ENCODE data around the gene MYMK.
"Not testable (repeated sequence)": the region's sequence is repeated elsewhere in the genome, so short reads cannot be mapped to it uniquely, and the experiment has no call there.

Gene MYMK, protein sequence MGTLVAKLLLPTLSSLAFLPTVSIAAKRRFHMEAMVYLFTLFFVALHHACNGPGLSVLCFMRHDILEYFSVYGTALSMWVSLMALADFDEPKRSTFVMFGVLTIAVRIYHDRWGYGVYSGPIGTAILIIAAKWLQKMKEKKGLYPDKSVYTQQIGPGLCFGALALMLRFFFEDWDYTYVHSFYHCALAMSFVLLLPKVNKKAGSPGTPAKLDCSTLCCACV

DNA sequence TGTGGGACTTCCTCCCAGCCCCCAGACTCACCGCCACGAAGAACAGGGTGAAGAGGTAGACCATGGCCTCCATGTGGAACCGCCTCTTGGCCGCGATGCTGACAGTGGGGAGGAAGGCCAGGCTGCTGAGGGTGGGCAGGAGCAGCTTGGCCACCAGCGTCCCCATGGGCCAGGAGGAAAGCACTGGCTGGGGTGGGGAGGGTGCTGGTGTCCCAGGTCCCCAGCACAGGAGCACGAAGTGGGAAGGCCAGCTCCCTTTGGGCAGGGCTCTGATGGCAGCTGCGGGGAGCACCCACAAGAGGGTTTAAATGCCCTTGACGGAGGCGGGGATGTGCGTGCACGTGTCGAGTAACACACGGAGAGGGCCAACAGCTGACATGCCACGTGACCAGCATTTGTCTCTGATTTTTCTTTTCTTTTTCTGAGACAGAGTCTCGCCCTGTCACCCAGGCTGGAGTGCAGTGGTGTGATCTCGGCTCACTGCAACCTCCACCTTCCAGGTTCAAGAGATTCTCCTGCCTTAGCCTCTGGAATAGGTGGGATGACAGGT lies at the start of gene MYMK:
Gene MYMK (minus strand): TSS at position 281 of the 550 bp plus-strand sequence. CDS start 115 bp downstream, at position 166.
- in situ Hi-C loops (cut with HindIII; ENCODE audit: low sequenced_read_pairs) = loop anchor here (5.0 kb wide), 1 partner anchor 73 kb away; no protein-coding TSS in a partner anchor

DNA sequence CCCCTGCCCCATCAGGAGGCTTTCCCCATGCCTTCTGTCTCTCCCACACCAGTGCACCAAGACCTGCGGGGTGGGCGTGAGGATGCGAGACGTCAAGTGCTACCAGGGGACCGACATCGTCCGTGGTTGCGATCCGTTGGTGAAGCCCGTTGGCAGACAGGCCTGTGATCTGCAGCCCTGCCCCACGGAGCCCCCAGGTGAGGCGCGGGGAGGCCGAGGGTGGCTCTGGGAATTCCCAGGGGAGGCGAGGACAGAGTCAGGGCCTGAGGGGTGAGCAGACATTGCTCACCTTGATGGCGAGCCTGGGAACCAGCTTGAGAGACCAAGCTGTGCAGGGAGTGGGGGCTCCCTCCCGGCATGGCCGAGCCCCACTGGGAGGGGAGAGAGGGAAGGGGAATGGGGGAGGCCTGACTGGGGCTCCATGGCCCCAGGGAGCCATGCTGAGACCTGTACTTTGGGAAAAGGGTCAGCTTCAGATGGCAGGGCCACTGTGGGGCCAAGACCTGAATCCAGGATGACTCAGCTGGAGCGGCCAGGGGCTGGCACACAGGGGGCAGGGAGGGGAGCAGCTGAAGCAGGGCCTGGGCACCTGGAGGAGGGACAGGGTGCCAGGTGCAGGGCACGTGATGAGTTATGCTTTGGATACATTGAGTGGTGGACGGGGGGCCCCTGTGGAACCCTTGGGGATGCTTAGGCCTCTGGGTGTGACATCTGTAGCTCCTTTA lies 49.2 kb upstream of the MYMK start:
- in situ Hi-C loops (cut with HindIII; ENCODE audit: low sequenced_read_pairs) = no loop called here

DNA sequence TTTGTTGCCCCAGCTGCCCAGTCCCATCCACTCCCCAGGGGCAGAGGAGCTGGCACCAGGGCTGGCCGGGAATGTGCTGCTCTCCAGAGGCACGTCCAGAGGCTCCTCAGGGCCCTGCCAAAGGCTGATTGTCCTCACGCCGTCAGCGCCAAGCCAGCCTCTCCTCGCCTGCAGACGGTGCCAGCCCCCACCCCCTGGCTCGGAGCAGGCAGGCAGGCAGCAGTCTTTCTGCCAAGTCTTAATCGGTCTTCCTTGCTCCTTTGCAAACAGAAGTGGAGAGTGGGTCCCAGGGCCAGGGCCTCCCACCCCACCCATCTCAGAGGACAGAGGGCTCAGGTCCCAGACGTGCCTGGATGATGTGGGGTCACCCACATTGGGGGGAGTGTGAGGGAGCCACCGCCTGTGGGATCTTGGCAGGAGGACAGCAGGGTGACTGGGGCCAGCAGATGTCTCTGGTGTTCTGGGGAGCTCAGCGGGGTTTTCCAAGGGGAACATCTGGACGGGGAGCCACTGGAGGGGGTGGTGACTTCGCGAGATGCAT lies 48.1 kb upstream of the MYMK start:
- in situ Hi-C loops (cut with HindIII; ENCODE audit: low sequenced_read_pairs) = no loop called here

DNA sequence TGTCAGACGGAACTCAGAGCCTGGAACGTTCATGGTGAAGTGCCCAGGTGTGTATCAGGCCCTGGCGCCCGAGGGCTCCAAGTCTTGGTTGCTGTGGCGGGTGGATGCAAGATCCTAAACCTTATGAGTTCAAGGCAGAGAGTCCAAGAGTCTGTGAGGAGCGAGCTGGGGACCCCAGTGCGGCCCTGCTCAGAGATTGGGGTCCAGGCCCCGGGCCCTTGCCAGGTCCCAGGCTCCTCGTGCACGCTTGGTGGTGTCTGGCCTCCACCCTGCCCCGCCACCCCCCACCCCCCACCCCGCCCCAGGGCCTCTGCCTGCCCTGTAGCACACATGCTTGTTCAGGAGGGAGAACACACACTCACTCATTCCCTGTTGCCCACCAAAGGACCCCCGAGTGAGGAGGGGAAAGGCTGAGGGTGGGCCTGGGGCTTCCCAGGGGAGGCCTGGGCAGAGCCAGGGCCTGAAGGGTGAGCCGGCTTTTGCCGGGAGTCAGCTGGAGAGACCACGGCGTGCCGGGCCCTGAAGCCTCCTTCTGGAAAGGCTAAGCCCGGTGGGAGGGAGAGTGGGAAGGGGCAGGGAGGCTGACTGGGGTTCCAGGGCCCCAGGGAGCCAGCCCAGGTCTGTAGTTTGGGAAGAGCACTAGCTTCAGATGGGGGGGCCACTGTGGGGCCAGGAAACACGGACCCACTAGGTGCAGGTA lies 47.3 kb upstream of the MYMK start:
- in situ Hi-C loops (cut with HindIII; ENCODE audit: low sequenced_read_pairs) = no loop called here

DNA sequence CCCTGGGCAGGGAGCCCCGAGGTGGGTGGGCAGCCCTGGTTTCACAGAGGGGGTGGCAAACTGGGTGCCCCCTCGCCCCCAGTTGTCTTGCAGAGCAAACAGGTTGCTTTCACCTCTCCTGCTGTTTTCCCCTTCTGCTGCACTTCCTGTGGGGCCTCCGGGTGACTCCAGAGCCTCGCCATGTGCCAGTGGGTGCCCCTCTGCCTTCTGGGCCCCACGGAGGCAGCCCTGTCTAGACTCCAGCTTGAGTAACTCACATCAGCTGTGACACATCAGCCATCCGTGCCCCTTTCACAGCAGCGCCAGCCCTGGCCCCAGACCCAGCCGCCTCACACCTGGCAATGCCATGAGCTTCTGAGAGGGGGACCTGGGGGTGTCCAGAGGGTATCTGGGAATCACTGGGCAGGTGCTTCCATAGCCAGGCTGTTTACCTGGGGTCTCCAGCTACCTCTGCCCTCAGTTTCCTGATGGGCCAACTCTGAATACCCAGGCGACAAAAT lies 46.7 kb upstream of the MYMK start:
- in situ Hi-C loops (cut with HindIII; ENCODE audit: low sequenced_read_pairs) = no loop called here

DNA sequence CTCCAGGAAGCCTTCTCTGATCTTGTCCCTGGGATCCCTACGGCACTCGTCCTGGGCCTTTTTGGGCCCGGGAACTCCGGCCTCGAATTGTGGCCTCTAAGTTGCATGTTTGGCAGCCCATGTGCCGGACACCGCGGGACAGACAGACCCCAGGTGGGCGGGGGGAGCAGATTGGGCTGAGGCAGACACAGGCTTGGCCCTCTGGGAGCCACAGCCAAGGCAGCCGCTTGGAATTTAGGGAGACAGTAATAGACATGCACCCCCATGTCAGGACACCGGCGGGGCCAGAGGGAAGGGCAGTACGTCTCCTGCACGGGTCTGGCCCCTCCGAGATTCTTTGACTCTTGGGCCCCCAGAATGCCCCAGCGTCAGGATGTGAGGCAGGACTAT lies 45.9 kb upstream of the MYMK start:
- in situ Hi-C loops (cut with HindIII; ENCODE audit: low sequenced_read_pairs) = no loop called here

DNA sequence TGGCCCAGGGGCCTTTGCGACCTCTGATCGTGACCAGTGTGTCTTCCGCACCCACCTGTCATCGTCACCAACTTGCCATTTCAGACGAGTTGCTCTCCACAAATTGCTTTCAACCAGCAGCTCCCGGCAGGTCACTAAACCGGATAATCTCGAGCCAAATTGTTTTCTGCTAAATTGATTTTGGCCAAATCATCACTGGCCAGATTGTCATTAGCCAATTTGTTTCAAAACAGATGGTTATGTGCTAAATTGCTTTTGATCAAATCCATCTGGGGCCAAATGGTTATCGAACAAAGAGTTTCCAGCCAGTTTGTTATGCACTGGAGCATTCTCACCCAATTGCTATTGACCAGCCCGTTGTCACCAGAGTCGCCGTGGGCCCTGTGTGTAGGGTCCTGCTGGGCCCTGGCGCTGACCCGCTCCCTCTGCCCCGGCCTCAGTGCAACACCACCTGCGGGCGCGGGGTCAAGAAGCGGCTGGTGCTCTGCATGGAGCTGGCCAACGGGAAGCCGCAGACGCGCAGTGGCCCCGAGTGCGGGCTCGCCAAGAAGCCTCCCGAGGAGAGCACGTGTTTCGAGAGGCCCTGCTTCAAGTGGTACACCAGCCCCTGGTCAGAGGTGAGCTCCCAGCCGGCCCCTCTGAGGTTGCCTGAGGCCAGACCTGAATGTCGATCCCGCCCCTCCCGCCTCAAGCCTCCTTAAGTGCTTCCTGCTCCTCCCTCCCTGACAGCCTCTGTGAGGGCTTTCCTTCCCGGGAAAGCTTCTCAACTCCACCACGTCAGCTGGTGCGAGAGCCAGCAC lies 45.3 kb upstream of the MYMK start:
- in situ Hi-C loops (cut with HindIII; ENCODE audit: low sequenced_read_pairs) = no loop called here

DNA sequence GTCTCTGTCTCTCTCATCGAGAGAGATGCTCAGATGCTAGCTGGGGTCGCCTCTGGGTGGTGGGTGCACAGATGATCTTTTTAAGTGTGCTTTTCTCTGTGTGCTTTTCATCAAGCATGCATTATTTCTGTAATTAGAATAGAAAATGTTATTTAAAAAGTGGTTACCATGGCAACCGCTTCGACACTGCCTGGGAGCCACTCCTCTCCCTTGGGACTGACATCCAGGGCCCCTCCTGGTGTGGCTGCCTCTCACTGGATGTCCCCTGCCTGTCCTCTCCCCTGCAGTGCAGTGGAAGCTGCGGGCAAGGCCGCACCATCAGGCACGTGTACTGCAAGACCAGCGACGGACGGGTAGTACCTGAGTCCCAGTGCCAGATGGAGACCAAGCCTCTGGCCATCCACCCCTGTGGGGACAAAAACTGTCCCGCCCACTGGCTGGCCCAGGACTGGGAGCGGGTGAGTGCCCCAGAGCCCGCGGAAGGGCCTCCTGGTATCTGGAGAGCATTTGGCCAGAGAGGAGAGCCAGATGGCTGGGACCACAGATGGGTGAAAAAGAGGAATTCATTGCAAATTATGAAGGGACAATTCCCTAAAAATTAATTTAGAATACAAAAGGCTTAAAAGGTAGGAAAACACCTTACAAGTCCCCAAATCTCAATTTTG lies 44.5 kb upstream of the MYMK start:
- in situ Hi-C loops (cut with HindIII; ENCODE audit: low sequenced_read_pairs) = no loop called here

DNA sequence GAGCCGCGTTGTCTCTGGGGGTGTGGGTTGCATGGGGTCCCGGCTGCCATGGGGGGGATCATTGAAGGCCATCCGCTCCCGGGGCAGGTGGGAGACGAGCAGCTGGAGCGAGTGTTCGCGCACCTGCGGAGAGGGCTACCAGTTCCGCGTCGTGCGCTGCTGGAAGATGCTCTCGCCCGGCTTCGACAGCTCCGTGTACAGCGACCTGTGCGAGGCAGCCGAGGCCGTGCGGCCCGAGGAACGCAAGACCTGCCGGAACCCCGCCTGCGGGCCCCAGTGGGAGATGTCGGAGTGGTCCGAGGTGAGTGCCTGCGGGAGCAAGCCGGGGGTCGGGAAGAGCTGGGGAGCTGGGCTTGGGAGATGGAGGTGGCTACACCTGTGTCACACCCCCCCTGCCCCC lies 43.4 kb upstream of the MYMK start:
- in situ Hi-C loops (cut with HindIII; ENCODE audit: low sequenced_read_pairs) = no loop called here

DNA sequence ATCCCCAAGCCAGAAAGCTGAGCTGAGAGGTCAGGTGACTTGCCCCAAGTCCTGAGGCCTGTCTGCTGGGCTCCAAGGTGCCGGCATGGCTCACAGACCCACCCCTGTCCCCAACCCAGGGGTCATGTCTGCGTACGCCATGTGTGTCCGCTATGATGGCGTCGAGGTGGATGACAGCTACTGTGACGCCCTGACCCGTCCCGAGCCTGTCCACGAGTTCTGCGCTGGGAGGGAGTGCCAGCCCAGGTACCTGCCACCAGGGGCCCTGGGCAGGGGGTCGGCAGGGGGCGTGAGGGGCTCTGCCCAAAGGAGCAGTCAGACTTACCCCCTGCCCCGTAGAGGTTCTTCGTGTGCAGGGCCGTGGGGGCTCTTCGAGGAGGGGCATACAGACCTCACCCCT lies 42.1 kb upstream of the MYMK start:
- in situ Hi-C loops (cut with HindIII; ENCODE audit: low sequenced_read_pairs) = no loop called here

DNA sequence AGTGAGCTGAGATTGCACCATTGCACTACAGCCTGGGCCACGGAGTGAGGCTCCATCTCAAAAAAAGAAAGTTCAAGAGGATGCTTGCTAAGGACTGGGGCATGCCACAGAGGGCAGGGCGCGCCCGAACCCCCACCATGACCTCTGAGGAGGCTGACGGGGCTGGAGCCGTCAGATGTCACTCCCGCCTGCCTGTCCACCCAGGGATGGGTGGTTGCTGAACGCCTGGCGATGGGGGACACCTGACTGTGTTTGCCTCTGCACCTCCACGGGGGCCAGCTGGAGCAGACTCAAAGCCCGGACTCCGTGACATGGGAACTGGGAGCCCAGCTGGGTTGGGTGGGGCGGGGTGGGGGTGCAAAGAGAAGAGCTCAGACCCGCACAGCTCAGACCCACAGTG lies 41.6 kb upstream of the MYMK start:
- in situ Hi-C loops (cut with HindIII; ENCODE audit: low sequenced_read_pairs) = no loop called here

DNA sequence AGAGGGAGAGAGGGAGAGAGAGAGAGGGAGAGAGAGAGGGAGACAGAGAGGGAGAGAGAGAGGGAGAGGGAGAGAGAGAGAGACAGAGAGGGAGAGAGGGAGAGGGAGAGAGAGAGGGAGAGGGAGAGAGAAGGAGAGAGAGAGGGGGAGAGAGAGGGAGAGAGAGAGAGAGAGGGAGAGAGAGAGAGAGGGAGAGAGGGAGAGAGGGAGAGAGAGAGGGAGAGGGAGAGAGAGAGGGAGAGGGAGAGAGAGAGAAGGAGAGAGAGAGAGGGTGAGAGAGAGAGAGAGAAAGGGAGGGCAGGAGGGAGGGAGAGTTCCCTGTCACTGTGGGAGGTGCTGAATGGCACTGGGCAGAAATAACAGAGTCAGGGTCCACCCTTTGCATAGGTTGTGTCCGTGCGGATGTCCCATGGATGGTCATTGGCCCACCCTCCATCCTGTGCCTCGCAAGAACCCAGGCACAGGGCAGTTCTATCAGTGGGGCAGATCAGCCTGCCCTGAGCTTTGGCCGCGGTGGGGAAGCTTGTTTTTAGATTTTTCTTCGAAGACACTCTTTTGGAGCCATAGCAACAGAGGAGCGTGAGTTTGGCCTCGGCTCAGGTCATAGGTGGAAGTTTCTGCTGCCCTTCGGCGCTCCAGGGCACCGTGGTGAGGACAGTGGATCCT lies 39.8 kb upstream of the MYMK start:
- in situ Hi-C loops (cut with HindIII; ENCODE audit: low sequenced_read_pairs) = no loop called here

DNA sequence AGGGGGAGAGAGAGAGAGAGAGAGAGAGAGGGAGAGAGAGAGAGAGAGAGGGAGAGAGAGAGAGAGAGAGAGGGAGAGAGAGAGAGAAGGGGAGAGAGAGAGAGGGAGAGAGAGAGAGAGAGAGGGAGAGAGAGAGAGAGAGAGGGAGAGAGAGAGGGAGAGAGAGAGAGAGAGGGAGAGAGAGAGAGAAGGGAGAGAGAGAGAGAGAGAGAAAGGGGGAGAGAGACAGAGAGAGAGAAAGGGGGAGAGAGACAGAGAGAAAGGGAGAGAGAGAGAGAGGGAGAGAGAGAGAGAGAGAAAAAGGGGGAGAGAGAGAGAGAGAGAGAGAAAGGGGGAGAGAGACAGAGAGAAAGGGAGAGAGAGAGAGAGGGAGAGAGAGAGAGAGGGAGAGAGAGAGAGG lies 39.1 kb upstream of the MYMK start:
- in situ Hi-C loops (cut with HindIII; ENCODE audit: low sequenced_read_pairs) = not testable (repeated sequence)

DNA sequence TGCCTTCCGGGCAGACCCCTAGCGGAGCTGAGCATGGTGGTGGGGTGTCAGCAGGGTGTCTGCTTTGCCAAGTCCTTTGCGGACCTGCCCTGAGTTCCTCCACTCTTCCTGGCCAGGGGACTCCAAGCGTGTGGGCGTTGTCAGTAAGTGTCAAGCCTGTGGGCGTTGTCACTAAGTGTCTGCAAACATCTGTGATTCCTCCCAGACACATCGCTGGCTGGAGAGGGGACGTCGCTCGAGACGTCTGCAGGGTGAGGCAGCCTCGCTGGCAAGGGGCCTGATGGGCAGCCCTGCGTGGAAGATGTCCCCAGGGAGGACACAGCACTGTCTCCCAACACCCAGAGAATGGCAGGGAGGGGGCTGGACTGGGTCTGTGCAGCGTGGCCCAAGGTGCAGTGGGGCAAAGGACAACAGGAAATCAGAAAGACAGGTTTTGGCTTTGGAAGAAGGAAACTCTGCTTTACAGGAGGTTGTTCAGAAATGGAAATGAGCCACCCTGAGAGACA lies 38.6 kb upstream of the MYMK start:
- in situ Hi-C loops (cut with HindIII; ENCODE audit: low sequenced_read_pairs) = no loop called here

DNA sequence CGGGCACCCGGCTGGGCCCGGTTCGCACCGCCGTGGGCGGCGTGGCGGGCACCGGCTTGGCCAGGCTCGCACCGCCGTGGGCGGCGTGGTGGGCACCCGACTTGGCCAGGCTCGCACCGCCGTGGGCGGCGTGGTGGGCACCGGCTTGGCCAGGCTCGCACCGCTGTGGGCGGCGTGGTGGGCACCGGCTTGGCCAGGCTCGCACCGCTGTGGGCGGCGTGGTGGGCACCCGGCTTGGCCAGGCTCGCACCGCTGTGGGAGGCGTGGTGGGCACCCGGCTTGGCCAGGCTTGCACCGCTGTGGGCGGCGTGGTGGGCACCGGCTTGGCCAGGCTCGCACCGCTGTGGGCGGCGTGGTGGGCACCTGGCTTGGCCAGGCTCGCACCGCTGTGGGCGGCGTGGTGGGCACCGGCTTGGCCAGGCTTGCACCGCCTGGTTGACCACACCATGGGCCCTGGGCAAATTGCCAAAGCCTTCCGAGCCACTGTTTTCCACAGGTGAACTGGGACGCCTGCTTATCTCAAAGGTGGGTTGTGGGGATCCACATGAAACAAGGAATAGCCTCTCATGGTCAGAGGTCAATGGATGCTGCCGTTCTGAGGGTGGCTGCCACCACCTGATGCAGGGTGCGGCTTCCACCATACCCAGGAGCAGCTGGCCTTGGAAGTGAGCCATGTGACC lies 38.0 kb upstream of the MYMK start:
- in situ Hi-C loops (cut with HindIII; ENCODE audit: low sequenced_read_pairs) = no loop called here

DNA sequence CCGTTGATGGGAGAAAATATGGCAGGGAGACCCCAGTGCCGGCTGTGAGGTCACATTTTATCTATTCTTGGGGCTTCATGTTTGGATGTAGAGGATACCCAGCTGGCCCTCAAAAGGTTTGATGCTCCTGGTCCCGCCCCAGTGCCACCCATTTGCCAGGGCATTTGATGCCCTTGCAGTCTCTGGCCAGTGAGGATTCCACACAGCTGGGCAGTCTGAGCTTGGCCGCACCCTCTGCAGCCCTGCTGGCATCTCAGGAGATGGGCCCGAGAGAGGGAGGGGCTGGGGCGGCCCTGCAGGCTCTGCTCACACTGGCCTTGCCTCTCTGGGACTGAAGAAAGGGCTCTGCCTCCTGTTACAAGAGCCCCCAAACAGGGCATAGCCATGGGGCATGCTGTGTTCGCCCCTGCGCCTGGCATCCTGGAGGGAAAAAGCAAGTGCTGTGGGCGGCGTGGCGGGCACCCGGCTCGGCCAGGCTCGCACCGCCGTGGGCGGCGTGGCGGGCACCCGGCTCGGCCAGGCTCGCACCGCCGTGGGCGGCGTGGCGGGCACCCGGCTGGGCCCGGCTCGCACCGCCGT lies 37.3 kb upstream of the MYMK start:
- in situ Hi-C loops (cut with HindIII; ENCODE audit: low sequenced_read_pairs) = no loop called here

DNA sequence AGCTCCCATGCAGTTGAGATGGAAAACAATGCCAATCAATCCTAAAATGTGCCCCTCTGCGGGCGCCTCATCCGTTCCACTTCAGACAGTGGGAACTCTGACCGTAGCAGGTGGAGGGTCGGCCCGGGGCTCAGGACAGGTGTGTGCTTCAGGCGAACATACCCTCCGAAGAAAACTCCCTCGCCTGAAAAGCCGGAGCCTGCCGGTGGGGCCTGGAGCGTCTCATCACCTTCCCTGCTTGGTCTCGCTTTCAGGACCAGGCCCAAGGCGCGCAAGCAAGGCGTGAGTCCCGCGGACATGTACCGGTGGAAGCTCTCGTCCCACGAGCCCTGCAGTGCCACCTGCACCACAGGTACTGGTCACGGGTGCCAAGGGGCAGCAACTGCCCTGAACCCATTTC lies 36.2 kb upstream of the MYMK start:
- in situ Hi-C loops (cut with HindIII; ENCODE audit: low sequenced_read_pairs) = no loop called here

DNA sequence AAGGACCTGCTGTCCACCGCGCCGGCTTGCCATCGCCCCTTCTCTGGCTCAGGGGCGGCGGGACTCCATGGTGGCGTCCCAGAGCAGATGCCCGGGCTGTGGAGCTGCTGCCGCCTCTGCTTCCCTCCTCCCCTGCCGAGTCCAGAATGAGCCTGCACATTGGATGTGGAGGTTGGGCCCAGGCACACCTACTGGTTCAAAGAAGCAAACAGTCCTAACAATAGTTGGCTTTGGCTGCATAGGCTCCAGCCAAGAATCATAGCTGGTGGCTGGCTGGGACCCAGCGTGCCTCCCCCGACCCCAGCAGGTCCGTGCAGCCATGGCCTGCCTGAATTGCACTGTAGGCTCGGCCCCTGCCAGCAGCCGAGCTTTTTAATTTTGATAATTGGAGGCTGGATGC lies 35.6 kb upstream of the MYMK start:
- in situ Hi-C loops (cut with HindIII; ENCODE audit: low sequenced_read_pairs) = no loop called here

Data from endothelial cell of hepatic sinusoid (primary cell).